GM12865 (cell line): ENCODE results near the gene SSBP4.
A peak's percentile ranks its signal among the peaks of the same experiment; 100 is the strongest.

Experiments
- DNase-seq: peaks from one replicate; pipeline ENCODE4 v3.0.0; 2010; ENCODE audit warnings: low read depth
- H3K4me3 ChIP-seq: 2 replicates; pipeline ENCODE4 v1.5.1; 2011; ENCODE audit warnings: mild to moderate bottlenecking, low read depth, low read length, control low read depth
- CTCF ChIP-seq: IDR thresholded peaks from 2 replicates; pipeline ENCODE4 v1.5.1; 2011; ENCODE audit warnings: low read length, control low read depth, low read depth, inconsistent platforms; ENCODE audit not compliant: insufficient read depth; ENCODE audit errors: missing control alignments

Gene SSBP4

GRCh38 chr19:18389726-18390064 is 29.5 kb upstream of the SSBP4 start:
- no peak overlapping the region for H3K4me3 ChIP-seq
- no peak for TF ChIP-seq CTCF
- DNase-seq = no peak

GRCh38 chr19:18390065-18390907 is 28.9 kb upstream of the SSBP4 start:
- no peak for TF ChIP-seq CTCF
- no peak for DNase-seq
- no peak overlapping the region for H3K4me3 ChIP-seq

GRCh38 chr19:18391509-18392075 is 27.6 kb upstream of the SSBP4 start:
- H3K4me3 ChIP-seq = no peak overlapping the region
- no peak for TF ChIP-seq CTCF
- DNase-seq = no peak

- H3K4me3 ChIP-seq = no peak overlapping the region
- DNase-seq = no peak
- TF ChIP-seq CTCF = no peak
Observed at GRCh38 chr19:18392417-18392816, 26.8 kb upstream of the SSBP4 start.

- TF ChIP-seq CTCF = no peak
- H3K4me3 ChIP-seq = no peak overlapping the region
- DNase-seq = no peak
Observed at GRCh38 chr19:18392926-18393325, 26.3 kb upstream of the SSBP4 start.

- no peak for TF ChIP-seq CTCF
- DNase-seq = peak; percentile 65
- H3K4me3 ChIP-seq = no peak overlapping the region
Observed at GRCh38 chr19:18393836-18394235, 25.4 kb upstream of the SSBP4 start.
